GM12891 (cell line): ENCODE data around the gene SRPK3.

ENCODE experiments used
- PAX5 ChIP-seq: IDR thresholded peaks from 2 replicates; pipeline ENCODE4 v1.6.1; 2011; ENCODE audit warnings: low read length, moderate library complexity, mild to moderate bottlenecking; ENCODE audit not compliant: insufficient read depth, severe bottlenecking
- POLR2A ChIP-seq: IDR thresholded peaks from 2 replicates; pipeline ENCODE4 v1.6.1; 2011; ENCODE audit warnings: low read depth, low read length, control low read depth
- POLR2AphosphoS5 ChIP-seq: IDR thresholded peaks from 2 replicates; pipeline ENCODE4 v1.6.1; 2011; ENCODE audit warnings: low read depth, low read length, control low read depth
- SPI1 ChIP-seq: IDR thresholded peaks from 2 replicates; pipeline ENCODE4 v1.6.1; 2011; ENCODE audit warnings: low read depth, low read length, control low read depth
- TAF1 ChIP-seq: IDR thresholded peaks from 2 replicates; pipeline ENCODE4 v1.6.1; 2011; ENCODE audit warnings: low read depth, low read length, control low read depth

DNA sequence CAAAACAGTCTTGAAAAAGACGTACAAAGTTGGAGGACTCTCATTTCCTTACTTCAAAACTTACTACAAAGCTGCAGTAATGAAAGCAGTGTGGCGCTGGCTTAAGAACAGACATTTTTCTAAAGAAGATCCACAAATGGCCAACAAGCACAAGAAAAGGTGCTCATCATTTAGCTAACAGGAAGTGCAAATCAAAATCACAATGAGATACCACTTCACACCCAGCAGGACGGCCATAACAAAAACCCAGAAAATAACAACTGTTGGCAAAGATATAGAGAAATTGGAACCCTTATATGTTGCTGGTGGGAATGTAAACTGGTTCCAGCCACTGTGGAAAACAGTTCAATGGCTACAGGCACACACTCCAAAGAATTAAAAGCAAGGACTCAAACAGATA, 46.2 kb downstream of the SRPK3 start:
- no peak for TF ChIP-seq POLR2A
- no peak for TF ChIP-seq TAF1
- no peak for TF ChIP-seq POLR2AphosphoS5
- TF ChIP-seq PAX5, result no peak
- TF ChIP-seq SPI1, result no peak
